Type B pancreatic cell (in vitro differentiated cells): ENCODE data around the gene KHSRP. TPM values are rescaled to one million over a fixed set of nuclear protein-coding genes. Genes with fewer than 3 reads are reported as not detected.

Experiments
- DNase-seq: peaks from one replicate; pipeline ENCODE4 v3.0.0; 2021; ENCODE audit warnings: mixed read lengths; ENCODE audit not compliant: unreplicated experiment; ENCODE audit errors: extremely low spot score
- H3K27ac Mint-ChIP-seq: 2 replicates; pipeline ENCODE4 v1.8.0; 2021; ENCODE audit warnings: mild to moderate bottlenecking, mixed read lengths
- H3K27me3 Mint-ChIP-seq: 2 replicates; pipeline ENCODE4 v1.8.0; 2021; ENCODE audit warnings: mixed read lengths
- H3K36me3 Mint-ChIP-seq: 2 replicates; pipeline ENCODE4 v1.8.0; 2021; ENCODE audit warnings: mixed read lengths
- H3K4me1 Mint-ChIP-seq: one replicate; pipeline ENCODE4 v1.8.0; 2021; ENCODE audit warnings: mixed read lengths; ENCODE audit not compliant: unreplicated experiment
- H3K4me3 Mint-ChIP-seq: 2 replicates; pipeline ENCODE4 v1.8.0; 2021; ENCODE audit warnings: mild to moderate bottlenecking, mixed read lengths
- H3K9me3 Mint-ChIP-seq: 2 replicates; pipeline ENCODE4 v1.8.0; 2021; ENCODE audit warnings: mixed read lengths
- total RNA-seq: library from RNA; stranded (reverse); gene quantifications from 2 replicates; pipeline ENCODE4 v1.2.1, GENCODE V29; 2021; ENCODE audit warnings: low replicate concordance
- TF ChIP-seq, protein P1 (sequence below): fragments of 200-600 bp; sonication (generic); conservative IDR thresholded peaks from 2 replicates; pipeline ENCODE4 v1.5.0; 2021; ENCODE audit warnings: antibody characterized with exemption, mild to moderate bottlenecking

The KHSRP gene
- total RNA-seq, 1 donor from 2014 or later, result 414 TPM

DNA sequence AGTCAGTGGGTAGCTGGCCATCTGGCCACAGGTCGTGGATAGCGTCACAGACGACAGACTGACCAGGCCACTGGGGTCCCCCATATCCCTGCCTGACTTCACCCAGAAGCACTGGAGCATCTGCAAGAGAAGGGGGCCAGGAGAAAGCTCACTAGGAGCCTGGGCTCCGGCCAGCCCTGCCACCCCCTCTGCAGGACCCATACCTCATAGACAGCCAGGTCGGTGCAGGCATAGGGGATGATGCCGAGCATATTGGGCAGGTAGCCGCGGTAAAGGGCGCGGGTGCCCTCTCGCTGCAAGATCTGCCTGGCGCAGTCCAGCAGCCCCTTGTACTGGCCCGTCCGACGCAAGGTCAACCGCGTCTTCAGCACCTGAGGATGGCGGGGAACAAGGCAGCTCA, 2.5 kb upstream of the KHSRP start:
- DNase-seq, result no peak
- Mint-ChIP-seq H3K27me3 (peaks cover 23% of the 10 kb centered on the region), H3K36me3 (peaks cover 4% of the 10 kb centered on the region), H3K9me3 (no peaks in the 10 kb centered on the region), H3K27ac (no peak overlapping the region), H3K4me3 (no peak overlapping the region), H3K4me1 (peaks cover 18% of the 10 kb centered on the region)
- TF ChIP-seq, protein P1, sequence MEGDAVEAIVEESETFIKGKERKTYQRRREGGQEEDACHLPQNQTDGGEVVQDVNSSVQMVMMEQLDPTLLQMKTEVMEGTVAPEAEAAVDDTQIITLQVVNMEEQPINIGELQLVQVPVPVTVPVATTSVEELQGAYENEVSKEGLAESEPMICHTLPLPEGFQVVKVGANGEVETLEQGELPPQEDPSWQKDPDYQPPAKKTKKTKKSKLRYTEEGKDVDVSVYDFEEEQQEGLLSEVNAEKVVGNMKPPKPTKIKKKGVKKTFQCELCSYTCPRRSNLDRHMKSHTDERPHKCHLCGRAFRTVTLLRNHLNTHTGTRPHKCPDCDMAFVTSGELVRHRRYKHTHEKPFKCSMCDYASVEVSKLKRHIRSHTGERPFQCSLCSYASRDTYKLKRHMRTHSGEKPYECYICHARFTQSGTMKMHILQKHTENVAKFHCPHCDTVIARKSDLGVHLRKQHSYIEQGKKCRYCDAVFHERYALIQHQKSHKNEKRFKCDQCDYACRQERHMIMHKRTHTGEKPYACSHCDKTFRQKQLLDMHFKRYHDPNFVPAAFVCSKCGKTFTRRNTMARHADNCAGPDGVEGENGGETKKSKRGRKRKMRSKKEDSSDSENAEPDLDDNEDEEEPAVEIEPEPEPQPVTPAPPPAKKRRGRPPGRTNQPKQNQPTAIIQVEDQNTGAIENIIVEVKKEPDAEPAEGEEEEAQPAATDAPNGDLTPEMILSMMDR, result no peak

DNA sequence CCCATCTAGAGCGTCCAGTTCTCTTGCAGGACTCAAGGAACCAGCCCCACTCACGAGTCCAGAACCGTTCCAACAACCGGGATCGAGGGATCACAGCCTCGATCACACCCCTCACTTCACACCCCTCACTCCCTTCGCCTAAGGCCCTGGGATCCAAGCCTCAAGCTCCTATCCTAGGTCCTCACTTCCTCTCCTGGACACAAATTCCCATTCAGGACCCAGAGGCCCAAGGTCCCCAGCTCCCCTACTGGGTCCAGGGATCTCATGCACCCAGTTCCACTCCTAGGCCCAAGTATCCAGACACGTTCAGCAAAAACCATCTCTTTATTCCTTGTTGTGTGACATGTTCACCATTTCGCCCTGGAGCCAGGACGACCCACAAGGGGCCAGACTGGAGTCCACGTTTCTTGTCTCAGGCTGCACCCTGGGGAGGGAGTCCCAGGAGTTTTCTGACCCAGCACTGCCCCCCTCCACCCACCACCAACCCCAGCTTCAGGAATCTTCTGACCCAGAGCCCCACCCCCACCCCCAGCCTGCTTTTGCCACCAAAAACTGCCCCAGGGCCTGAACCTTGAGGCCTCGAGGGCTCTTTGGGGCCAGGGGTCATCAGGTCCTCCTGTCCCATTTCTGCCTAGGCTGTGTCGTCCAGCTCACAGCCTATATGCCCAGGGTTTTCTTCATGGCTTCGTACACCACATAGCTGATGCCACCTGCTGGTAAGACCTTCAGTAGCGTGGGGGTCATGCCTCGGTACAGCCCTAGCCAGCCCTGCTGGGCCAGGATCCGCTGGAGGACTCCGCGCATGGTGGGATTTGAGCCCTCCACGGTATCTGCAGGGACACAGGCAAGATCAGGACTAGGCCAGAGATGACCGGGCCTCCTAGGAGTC, 1.4 kb upstream of the KHSRP start:
- Mint-ChIP-seq H3K27ac (peak overlapping the region; percentile 83), H3K27me3 (peaks cover 16% of the 10 kb centered on the region), H3K36me3 (peaks cover 4% of the 10 kb centered on the region), H3K4me1 (peaks cover 21% of the 10 kb centered on the region), H3K9me3 (no peaks in the 10 kb centered on the region), H3K4me3 (peak overlapping the region; percentile 84)
- no peak for DNase-seq
- TF ChIP-seq, protein P1, result peak; percentile 24

DNA sequence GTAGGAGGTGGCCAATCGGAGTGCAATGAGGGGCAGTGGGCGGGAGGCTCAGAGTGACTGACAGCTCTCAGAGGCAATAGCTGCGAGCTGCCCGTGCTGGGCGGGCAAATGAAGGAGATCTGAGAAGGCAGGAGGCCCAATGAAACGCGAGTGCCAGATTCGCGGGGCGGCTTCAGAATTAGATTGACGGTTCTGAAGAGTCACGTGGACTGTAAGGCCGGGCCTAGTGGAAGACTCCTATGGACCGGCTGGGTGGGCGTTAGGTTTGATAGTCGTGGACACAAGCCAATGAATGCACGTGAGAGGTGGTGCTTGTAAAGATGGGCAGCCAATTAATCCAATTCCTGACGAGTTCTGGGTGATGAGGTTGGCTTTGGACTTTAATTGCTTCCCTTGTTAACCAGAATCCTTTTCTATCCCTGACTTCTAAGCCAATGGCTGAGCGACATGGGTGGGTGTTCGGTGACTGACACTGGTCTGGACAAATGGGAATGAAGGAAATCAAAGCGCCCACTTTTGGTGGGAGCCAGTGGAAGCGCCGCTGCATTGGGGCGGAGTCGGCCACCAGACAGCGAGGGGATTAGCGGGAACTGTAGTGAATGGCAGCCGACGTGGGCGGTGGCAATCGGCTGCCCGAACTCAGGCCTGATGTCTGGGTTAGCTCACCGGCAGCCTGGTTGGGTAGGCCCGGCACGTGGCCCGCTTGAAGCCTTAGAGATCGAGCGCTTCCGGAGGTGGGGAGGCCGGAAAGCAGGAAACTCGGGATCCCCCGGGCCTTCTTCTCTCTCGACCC, 524 bp upstream of the KHSRP start:
- Mint-ChIP-seq H3K27me3 (peaks cover 9% of the 10 kb centered on the region), H3K36me3 (peaks cover 4% of the 10 kb centered on the region), H3K9me3 (no peaks in the 10 kb centered on the region), H3K4me3 (peak overlapping the region; percentile 84), H3K27ac (peak overlapping the region; percentile 83), H3K4me1 (peaks cover 25% of the 10 kb centered on the region)
- peak; percentile 98 for DNase-seq
- TF ChIP-seq, protein P1, result no peak

DNA sequence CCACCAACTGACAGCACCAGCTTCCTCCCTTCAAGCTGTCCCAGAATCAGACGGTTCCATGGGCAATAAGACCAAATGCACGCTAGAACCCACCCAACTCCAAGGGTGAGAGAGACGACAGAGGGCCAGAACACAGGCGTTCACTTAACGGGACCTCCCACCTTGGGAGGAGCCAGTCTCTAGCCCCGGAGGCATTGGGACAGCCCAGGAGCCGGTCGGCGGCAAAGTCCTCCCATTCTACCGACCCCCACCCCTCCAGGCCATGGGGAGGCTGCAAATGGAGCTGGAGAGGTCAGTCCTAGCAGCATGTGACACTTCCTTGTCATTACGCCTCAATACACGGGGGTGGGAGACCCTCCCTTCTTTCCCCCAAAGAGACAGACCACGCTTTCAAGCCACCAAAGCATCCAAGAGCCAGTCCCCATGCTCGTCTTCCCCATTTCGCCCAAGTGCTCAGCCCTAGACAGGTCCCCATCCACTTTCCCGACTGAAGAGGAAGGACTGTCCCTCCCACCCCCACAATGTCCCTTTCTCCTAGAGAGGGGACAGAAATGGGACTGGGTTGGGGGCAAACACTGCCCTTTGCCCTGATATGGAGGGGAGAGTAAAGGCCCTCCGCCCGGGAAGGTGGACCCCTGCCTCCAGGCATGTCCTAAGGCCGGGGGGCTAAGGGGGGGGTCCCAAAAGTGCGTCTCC, 964 bp downstream of the KHSRP start:
- Mint-ChIP-seq H3K27ac (peak overlapping the region; percentile 79), H3K36me3 (peaks cover 4% of the 10 kb centered on the region), H3K9me3 (no peaks in the 10 kb centered on the region), H3K4me3 (peak overlapping the region; percentile 94), H3K4me1 (peaks cover 25% of the 10 kb centered on the region), H3K27me3 (peaks cover 3% of the 10 kb centered on the region)
- DNase-seq, result no peak
- TF ChIP-seq, protein P1, result no peak
